T-cell (primary cell): ENCODE results near the gene CCR8. TPM values are rescaled to one million over a fixed set of nuclear protein-coding genes. Genes with fewer than 3 reads are reported as not detected.

Source experiments
- ATAC-seq, 4 experiments: fragments of 200-7000 bp in 3 of 4; fragments of 150-1000 bp in 1 of 4; cut with Tn5 transposase; replicated peaks in 1 of 4; 1 replicate in 3 of 4; 2 replicates in 1 of 4; pipeline ENCODE4 v1.10.0; 2021; ENCODE audit warnings: moderate library complexity in 3 of 4, mild to moderate bottlenecking in 2 of 4, moderate number of reproducible peaks in 1 of 4
- CTCF ChIA-PET, 2 donors: fragments of 300-600 bp; sonication (Branson Sonifier 250); formaldehyde crosslinking; loops; one replicate each; lab custom pipeline; 2022; ENCODE audit warnings: antibody characterized with exemption in 2 of 2; lab: Charles Lee
- POLR2A ChIA-PET, 2 donors: fragments of 300-600 bp; sonication (Branson Sonifier 250); formaldehyde crosslinking; loops; one replicate each; lab custom pipeline; 2022; ENCODE audit warnings: antibody characterized with exemption in 2 of 2; lab: Charles Lee
- DNase-seq, 35 experiments: peaks; one replicate each; pipeline versions ENCODE4 v3.0.0 to v3.0.0-alpha.2; 2013 to 2023
- H3K27ac ChIP-seq: one replicate; pipeline ENCODE4 v1.5.1; 2013; ENCODE audit warnings: low read length
- H3K27me3 ChIP-seq, 2 experiments: replicated peaks in 1 of 2; 1 replicate in 1 of 2; 2 replicates in 1 of 2; pipeline versions ENCODE4 v1.6.1 to v1.7.0; 2013; ENCODE audit warnings: low read length in 1 of 2, mixed read lengths in 1 of 2; ENCODE audit not compliant: control insufficient read depth in 2 of 2, insufficient read depth in 2 of 2; ENCODE audit errors: extremely low read depth in 1 of 2
- H3K36me3 ChIP-seq, 2 donors: 1 replicate in 1 of 2; 2 replicates in 1 of 2; pipeline versions ENCODE4 v1.6.1 to v1.7.0; 2013; ENCODE audit warnings: low read length in 1 of 2; ENCODE audit not compliant: control insufficient read depth in 2 of 2, insufficient read depth in 1 of 2; ENCODE audit errors: extremely low read depth in 1 of 2
- H3K4me1 ChIP-seq, 2 experiments: 1 replicate in 1 of 2; 2 replicates in 1 of 2; pipeline versions ENCODE4 v1.6.1 to v1.7.0; 2013; ENCODE audit warnings: low read length in 2 of 2, mixed read lengths in 1 of 2; ENCODE audit not compliant: insufficient read depth in 2 of 2, control insufficient read depth in 1 of 2; ENCODE audit errors: extremely low read depth in 1 of 2
- H3K4me3 ChIP-seq, 2 donors: 1 replicate in 1 of 2; 2 replicates in 1 of 2; pipeline versions ENCODE4 v1.5.1 to v1.7.0; 2013; ENCODE audit warnings: mild to moderate bottlenecking in 2 of 2, low read length in 1 of 2, moderate library complexity in 1 of 2; ENCODE audit not compliant: control insufficient read depth in 1 of 2; ENCODE audit errors: extremely low read depth in 1 of 2
- H3K9me3 ChIP-seq: 2 replicates; pipeline ENCODE4 v1.7.0; 2013
- H3K27ac Mint-ChIP-seq, 2 donors: one replicate each; pipeline ENCODE4 v1.8.0; 2020 to 2021; ENCODE audit warnings: mild to moderate bottlenecking in 2 of 2, mixed read lengths in 2 of 2
- H3K27me3 Mint-ChIP-seq, 2 donors: one replicate each; pipeline ENCODE4 v1.8.0; 2021 to 2022; ENCODE audit warnings: mixed read lengths in 2 of 2
- H3K36me3 Mint-ChIP-seq: one replicate; pipeline ENCODE4 v1.8.0; 2021; ENCODE audit warnings: mixed read lengths
- H3K4me1 Mint-ChIP-seq, 3 donors: one replicate each; pipeline ENCODE4 v1.8.0; 2020 to 2022; ENCODE audit warnings: mixed read lengths in 3 of 3, mild to moderate bottlenecking in 1 of 3
- H3K4me3 Mint-ChIP-seq, 3 donors: one replicate each; pipeline ENCODE4 v1.8.0; 2020 to 2022; ENCODE audit warnings: mild to moderate bottlenecking in 3 of 3, mixed read lengths in 3 of 3, moderate library complexity in 3 of 3
- H3K9me3 Mint-ChIP-seq, 3 donors: one replicate each; pipeline ENCODE4 v1.8.0; 2020 to 2022; ENCODE audit warnings: mixed read lengths in 3 of 3
- WGBS: methylation state at CpG from one replicate; pipeline ENCODE4 v1.1.5; 2013; ENCODE audit warnings: missing lambda C conversion rate; ENCODE audit not compliant: insufficient coverage; 5-methylcytosine and 5-hydroxymethylcytosine counted together
- total RNA-seq, 35 experiments: library from RNA in 6 of 35; stranded (reverse) in 6 of 35; fragments of 120-200 nt in 1 of 35; gene quantifications; one replicate each; pipeline versions ENCODE4 v1.2.1 to v1.2.4 and lab custom pipeline; 2013 to 2026

The CCR8 gene
- total RNA-seq, 5 donors from 2014 or later (not counting 1 experiment from before 2014, with no cell fraction given): 1.9 to 6.7 (median 2.8) TPM

- WGBS: 91% methylated on average over 4 of the region's 4 CpGs
- Histone ChIP-seq H3K4me3 (no peak overlapping the region), H3K9me3 (no peaks in the 10 kb centered on the region), H3K27ac (no peak overlapping the region), H3K4me1 (peaks cover 0 to 20% of the 10 kb centered on the region in 2 experiments), H3K36me3 (no peaks in the 10 kb centered on the region), H3K27me3 (peaks cover 0 to under 1% of the 10 kb centered on the region in 2 experiments)
- peaks cover 26 to 37% (median 28%) of the 10 kb centered on the region in 3 donors for H3K4me1 Mint-ChIP-seq
- ChIA-PET CTCF (interaction anchor here (1.1 to 3.8 kb wide), 28 partner anchors 9 to 768 kb away, joined by 3 to 82 read pairs (median 7); partner anchors contain the start of genes GORASP1 (in 2 of the 2), TTC21A (in 2 of the 2), XIRP1 (in 2 of the 2) and CX3CR1 (in 1 of the 2)), POLR2A (interaction anchor here (0.5 to 0.6 kb wide), 2 partner anchors 59 to 133 kb away, joined by 4 to 10 read pairs; no protein-coding TSS in a partner anchor)
- H3K27ac Mint-ChIP-seq: peak overlapping the region; percentile 32 to 68
- ATAC-seq (no peak), DNase-seq (no peak)
- H3K9me3 Mint-ChIP-seq: no peaks in the 10 kb centered on the region
- H3K4me3 Mint-ChIP-seq: no peak overlapping the region
- H3K36me3 Mint-ChIP-seq: no peaks in the 10 kb centered on the region
- no peaks in the 10 kb centered on the region for H3K27me3 Mint-ChIP-seq
Observed at GRCh38 chr3:39289107-39289506, 40.4 kb upstream of the CCR8 start.

GRCh38 chr3:39290255-39290654 lies 39.3 kb upstream of the CCR8 start:
- H3K4me1 Mint-ChIP-seq: peaks cover 32 to 41% (median 33%) of the 10 kb centered on the region in 3 donors
- WGBS: 100% methylated on average over 2 of the region's 4 CpGs
- POLR2A ChIA-PET: no interaction called here

GRCh38 chr3:39291903-39292329 lies 37.6 kb upstream of the CCR8 start:
- Mint-ChIP-seq H3K27ac (peak overlapping the region in 1 of 2 donors; percentile 82), H3K27me3 (no peaks in the 10 kb centered on the region), H3K36me3 (no peaks in the 10 kb centered on the region), H3K4me1 (peaks cover 40 to 48% (median 44%) of the 10 kb centered on the region in 3 donors), H3K9me3 (no peaks in the 10 kb centered on the region), H3K4me3 (no peak overlapping the region)
- peaks cover 0 to 2% of the 10 kb centered on the region in 2 donors for H3K36me3 ChIP-seq
- peak; percentile 36 to 59 (median 48) for ATAC-seq
- peaks cover 14 to 31% of the 10 kb centered on the region in 2 experiments for H3K4me1 ChIP-seq
- no peaks in the 10 kb centered on the region for H3K9me3 ChIP-seq
- DNase-seq: peak in 34 of 35 experiments; percentile 30 to 81 (median 64)
- ChIA-PET POLR2A (interaction anchor here (0.5 to 0.7 kb wide), 2 partner anchors 15 to 1774 kb away, joined by 3 to 6 read pairs; no protein-coding TSS in a partner anchor), CTCF (interaction anchor here (0.6 to 2.6 kb wide), 36 partner anchors 9 to 881 kb away, joined by 3 to 26 read pairs (median 4); partner anchors contain the start of genes CX3CR1 (in 1 of the 2), GORASP1 (in 1 of the 2), TTC21A (in 1 of the 2) and XIRP1 (in 1 of the 2))
- no peak overlapping the region for H3K27ac ChIP-seq
- no peak overlapping the region for H3K4me3 ChIP-seq
- H3K27me3 ChIP-seq: peaks cover 0 to 3% of the 10 kb centered on the region in 2 experiments
- WGBS: 14% methylated on average over 4 of the region's 5 CpGs

More at GRCh38 chr3:39290255-39290654, 39.3 kb upstream of the CCR8 start:
- Histone ChIP-seq H3K36me3 (peaks cover 0 to 2% of the 10 kb centered on the region in 2 donors), H3K27me3 (peaks cover 0 to 3% of the 10 kb centered on the region in 2 experiments), H3K4me1 (peaks cover 8 to 25% of the 10 kb centered on the region in 2 experiments), H3K4me3 (no peak overlapping the region), H3K9me3 (no peaks in the 10 kb centered on the region), H3K27ac (no peak overlapping the region)
- no peaks in the 10 kb centered on the region for H3K27me3 Mint-ChIP-seq
- no peaks in the 10 kb centered on the region for H3K9me3 Mint-ChIP-seq
- ATAC-seq (no peak), DNase-seq (no peak)
- H3K36me3 Mint-ChIP-seq: no peaks in the 10 kb centered on the region
- CTCF ChIA-PET: interaction anchor here (0.6 to 3.8 kb wide), 9 partner anchors 9 to 292 kb away, joined by 3 to 48 read pairs (median 4); partner anchors contain the start of genes CX3CR1 (in 1 of the 2) and XIRP1 (in 1 of the 2)
- no peak overlapping the region for H3K4me3 Mint-ChIP-seq
- peak overlapping the region in 1 of 2 donors; percentile 8 for H3K27ac Mint-ChIP-seq

GRCh38 chr3:39292961-39293360 lies 36.5 kb upstream of the CCR8 start:
- peak overlapping the region in 1 of 2 donors; percentile 64 for H3K27ac Mint-ChIP-seq
- ATAC-seq (no peak), DNase-seq (no peak)
- no peaks in the 10 kb centered on the region for H3K9me3 Mint-ChIP-seq
- peaks cover 39 to 45% (median 44%) of the 10 kb centered on the region in 3 donors for H3K4me1 Mint-ChIP-seq
- H3K36me3 Mint-ChIP-seq: no peaks in the 10 kb centered on the region
- WGBS: 97% methylated on average over 2 of the region's 4 CpGs
- peaks cover 14 to 31% of the 10 kb centered on the region in 2 experiments for H3K4me1 ChIP-seq
- H3K36me3 ChIP-seq: peaks cover 0 to 2% of the 10 kb centered on the region in 2 donors
- no peak overlapping the region for H3K4me3 Mint-ChIP-seq
- H3K27me3 Mint-ChIP-seq: no peaks in the 10 kb centered on the region
- H3K9me3 ChIP-seq: no peaks in the 10 kb centered on the region
- ChIA-PET CTCF (interaction anchor here (0.9 to 2.6 kb wide), 14 partner anchors 10 to 205 kb away, joined by 3 to 26 read pairs (median 4); partner anchors contain the start of gene XIRP1 (in 1 of the 2)), POLR2A (interaction anchor here in 1 of 2 donors (0.6 kb wide), 1 partner anchor 14 kb away, joined by 4 read pairs; no protein-coding TSS in a partner anchor)
- H3K27ac ChIP-seq: no peak overlapping the region
- no peak overlapping the region for H3K4me3 ChIP-seq
- peaks cover 0 to 4% of the 10 kb centered on the region in 2 experiments for H3K27me3 ChIP-seq

GRCh38 chr3:39294446-39295183 lies 34.9 kb upstream of the CCR8 start:
- peak overlapping the region; percentile 90 to 97 for H3K27ac Mint-ChIP-seq
- POLR2A ChIA-PET: no interaction called here
- H3K4me3 ChIP-seq: no peak overlapping the region
- peaks cover 5% of the 10 kb centered on the region for H3K36me3 Mint-ChIP-seq
- no peaks in the 10 kb centered on the region for H3K27me3 Mint-ChIP-seq
- H3K9me3 Mint-ChIP-seq: peaks cover 7 to 9% (median 7%) of the 10 kb centered on the region in 3 donors
- H3K9me3 ChIP-seq: no peaks in the 10 kb centered on the region
- CTCF ChIA-PET: interaction anchor here in 1 of 2 donors (0.6 kb wide), 1 partner anchor 79 kb away, joined by 4 read pairs; no protein-coding TSS in a partner anchor
- peak overlapping the region in 1 of 3 donors; percentile 37 for H3K4me3 Mint-ChIP-seq
- peaks cover 30 to 34% (median 34%) of the 10 kb centered on the region in 3 donors for H3K4me1 Mint-ChIP-seq
- peaks cover 0 to 11% of the 10 kb centered on the region in 2 experiments for H3K27me3 ChIP-seq
- H3K4me1 ChIP-seq: peaks cover 14 to 24% of the 10 kb centered on the region in 2 experiments
- DNase-seq: peak in 13 of 35 experiments; percentile 3 to 32 (median 19)
- peak; percentile 61 to 80 (median 78) for ATAC-seq
- 77% methylated on average over 5 of the region's 10 CpGs for WGBS
- H3K36me3 ChIP-seq: peaks cover 0 to 2% of the 10 kb centered on the region in 2 donors
- H3K27ac ChIP-seq: peak overlapping the region; percentile 14
